BLaER1 (cell line): ENCODE data around the gene LRMDA.

Experiments
- H3K27ac ChIP-seq: shearing (Covaris generic); formaldehyde crosslinking; 2 replicates; pipeline ENCODE4 v1.8.1; 2022
- H3K27me3 ChIP-seq: shearing (Covaris generic); formaldehyde crosslinking; 2 replicates; pipeline ENCODE4 v1.8.1; 2022
- H3K36me3 ChIP-seq: shearing (Covaris generic); formaldehyde crosslinking; 2 replicates; pipeline ENCODE4 v1.8.1; 2022
- H3K4me1 ChIP-seq: shearing (Covaris generic); formaldehyde crosslinking; 2 replicates; pipeline ENCODE4 v1.8.1; 2022
- H3K4me2 ChIP-seq: shearing (Covaris generic); formaldehyde crosslinking; 2 replicates; pipeline ENCODE4 v1.8.1; 2022
- H3K4me3 ChIP-seq: shearing (Covaris generic); formaldehyde crosslinking; 2 replicates; pipeline ENCODE4 v1.8.1; 2022
- H3K9ac ChIP-seq: shearing (Covaris generic); formaldehyde crosslinking; 2 replicates; pipeline ENCODE4 v1.8.1; 2022
- H3K9me3 ChIP-seq: shearing (Covaris generic); formaldehyde crosslinking; 2 replicates; pipeline ENCODE4 v1.8.1; 2022
- H4K20me1 ChIP-seq: shearing (Covaris generic); formaldehyde crosslinking; 2 replicates; pipeline ENCODE4 v1.8.1; 2022
- Cebpa-rat ChIP-seq: shearing (Covaris generic); IDR thresholded peaks from 2 replicates; pipeline ENCODE4 v1.8.1; 2022

The LRMDA gene

GRCh38 chr10:75987616-75988015 is 556.2 kb downstream of the LRMDA start:
- Histone ChIP-seq H3K27me3 (no peaks in the 10 kb centered on the region), H3K4me2 (no peak overlapping the region), H4K20me1 (no peaks in the 10 kb centered on the region), H3K36me3 (no peaks in the 10 kb centered on the region), H3K9me3 (no peaks in the 10 kb centered on the region), H3K27ac (no peak overlapping the region), H3K4me3 (no peak overlapping the region), H3K4me1 (no peaks in the 10 kb centered on the region), H3K9ac (no peak overlapping the region)
- no peak for TF ChIP-seq Cebpa-rat

GRCh38 chr10:75994357-75995040 is 563.1 kb downstream of the LRMDA start:
- H3K4me3 ChIP-seq = no peak overlapping the region
- no peak overlapping the region for H3K9ac ChIP-seq
- no peak overlapping the region for H3K4me2 ChIP-seq
- H3K27me3 ChIP-seq = no peaks in the 10 kb centered on the region
- no peak for TF ChIP-seq Cebpa-rat
- H3K27ac ChIP-seq = no peak overlapping the region
- no peaks in the 10 kb centered on the region for H3K9me3 ChIP-seq
- H4K20me1 ChIP-seq = no peaks in the 10 kb centered on the region
- H3K36me3 ChIP-seq = no peaks in the 10 kb centered on the region
- H3K4me1 ChIP-seq = no peaks in the 10 kb centered on the region

- Histone ChIP-seq H3K9ac (no peak overlapping the region), H3K4me1 (no peaks in the 10 kb centered on the region), H4K20me1 (no peaks in the 10 kb centered on the region), H3K4me2 (no peak overlapping the region), H3K27me3 (no peaks in the 10 kb centered on the region), H3K4me3 (no peak overlapping the region), H3K9me3 (no peaks in the 10 kb centered on the region), H3K27ac (no peak overlapping the region), H3K36me3 (no peaks in the 10 kb centered on the region)
- no peak for TF ChIP-seq Cebpa-rat
Observed at GRCh38 chr10:75995041-75995430, 563.6 kb downstream of the LRMDA start.

GRCh38 chr10:75995720-75996119 is 564.3 kb downstream of the LRMDA start:
- no peak overlapping the region for H3K9ac ChIP-seq
- TF ChIP-seq Cebpa-rat = no peak

DNA sequence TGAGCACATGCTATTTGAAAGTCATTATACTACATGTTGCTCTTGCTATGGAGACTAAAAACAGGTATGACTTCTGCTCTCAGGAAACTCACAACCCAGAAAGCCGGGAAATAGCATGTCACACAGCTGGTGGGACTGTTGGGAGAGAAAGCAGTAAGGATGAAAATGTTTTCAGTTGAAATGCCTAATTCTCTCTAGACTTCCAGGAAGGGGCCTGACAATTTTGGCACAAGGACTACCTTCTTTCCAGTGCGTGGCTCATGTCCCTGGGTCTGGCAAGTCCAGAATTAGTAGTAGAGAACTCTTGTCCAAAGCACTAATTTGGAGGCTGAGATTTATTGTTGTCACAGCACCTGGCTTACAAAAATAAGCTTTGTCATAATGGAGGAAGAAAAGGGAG is 567.6 kb downstream of the LRMDA start:
- Histone ChIP-seq H3K27ac (no peak overlapping the region), H4K20me1 (no peaks in the 10 kb centered on the region), H3K36me3 (no peaks in the 10 kb centered on the region), H3K4me2 (no peak overlapping the region), H3K9me3 (no peaks in the 10 kb centered on the region), H3K4me1 (no peaks in the 10 kb centered on the region), H3K27me3 (no peaks in the 10 kb centered on the region), H3K9ac (no peak overlapping the region), H3K4me3 (no peak overlapping the region)
- TF ChIP-seq Cebpa-rat = no peak

More at GRCh38 chr10:75995720-75996119, 564.3 kb downstream of the LRMDA start:
- Histone ChIP-seq H3K4me2 (no peak overlapping the region), H3K4me1 (no peaks in the 10 kb centered on the region), H4K20me1 (no peaks in the 10 kb centered on the region), H3K9me3 (no peaks in the 10 kb centered on the region), H3K27me3 (no peaks in the 10 kb centered on the region), H3K27ac (no peak overlapping the region), H3K4me3 (no peak overlapping the region), H3K36me3 (no peaks in the 10 kb centered on the region)

- no peak for TF ChIP-seq Cebpa-rat
- no peaks in the 10 kb centered on the region for H3K36me3 ChIP-seq
- no peak overlapping the region for H3K4me2 ChIP-seq
- H3K27ac ChIP-seq = no peak overlapping the region
- H3K4me1 ChIP-seq = no peaks in the 10 kb centered on the region
- H4K20me1 ChIP-seq = no peaks in the 10 kb centered on the region
- H3K9ac ChIP-seq = no peak overlapping the region
- no peak overlapping the region for H3K4me3 ChIP-seq
- H3K9me3 ChIP-seq = no peaks in the 10 kb centered on the region
- H3K27me3 ChIP-seq = no peaks in the 10 kb centered on the region
Observed at GRCh38 chr10:75999515-76000209, 568.2 kb downstream of the LRMDA start.

DNA sequence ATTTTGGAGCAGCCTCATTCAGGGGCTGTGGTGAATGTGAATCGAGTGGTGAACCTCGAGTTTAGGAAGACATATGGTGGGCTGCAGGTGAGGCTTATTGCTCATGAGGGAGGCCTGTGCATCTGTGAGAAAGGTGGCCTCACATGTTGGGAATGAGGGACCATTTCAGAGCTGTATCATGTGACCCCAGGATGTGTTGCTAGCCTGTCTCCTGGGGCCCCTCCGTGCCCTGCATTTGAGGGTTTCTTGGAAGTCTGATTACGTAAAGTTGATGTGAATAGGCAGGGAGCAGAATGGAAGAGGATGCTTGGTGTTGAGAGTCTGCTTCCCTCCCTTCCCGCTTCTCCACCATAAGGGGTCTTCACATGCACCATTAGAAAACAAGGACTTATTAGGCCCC is 569.1 kb downstream of the LRMDA start:
- no peak overlapping the region for H3K9ac ChIP-seq
- H4K20me1 ChIP-seq = no peaks in the 10 kb centered on the region
- no peaks in the 10 kb centered on the region for H3K4me1 ChIP-seq
- H3K27ac ChIP-seq = no peak overlapping the region
- H3K4me3 ChIP-seq = no peak overlapping the region
- no peaks in the 10 kb centered on the region for H3K36me3 ChIP-seq
- no peaks in the 10 kb centered on the region for H3K27me3 ChIP-seq
- no peaks in the 10 kb centered on the region for H3K9me3 ChIP-seq
- no peak overlapping the region for H3K4me2 ChIP-seq
- no peak for TF ChIP-seq Cebpa-rat

DNA sequence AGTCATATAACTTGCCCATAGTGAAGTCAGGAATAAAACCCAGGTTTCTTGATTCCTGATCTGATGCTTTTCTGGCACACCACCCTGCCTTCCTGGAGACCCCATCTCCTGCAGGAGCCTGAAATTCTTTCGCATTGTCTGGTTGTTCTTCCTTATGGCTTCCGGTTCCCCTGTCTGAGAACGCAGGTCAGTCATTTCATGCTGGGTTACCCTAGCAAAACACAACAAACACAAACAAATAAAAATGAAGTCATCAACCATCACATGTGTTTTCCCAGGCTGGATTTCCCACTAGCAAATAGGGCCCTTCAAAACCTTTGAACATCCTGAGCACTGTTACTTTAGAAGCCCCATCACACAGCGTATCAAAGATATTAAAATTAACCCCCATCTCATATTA is 569.6 kb downstream of the LRMDA start:
- H4K20me1 ChIP-seq = no peaks in the 10 kb centered on the region
- H3K9ac ChIP-seq = no peak overlapping the region
- H3K27ac ChIP-seq = no peak overlapping the region
- TF ChIP-seq Cebpa-rat = no peak
- no peaks in the 10 kb centered on the region for H3K27me3 ChIP-seq
- H3K36me3 ChIP-seq = no peaks in the 10 kb centered on the region
- no peaks in the 10 kb centered on the region for H3K4me1 ChIP-seq
- H3K4me2 ChIP-seq = no peak overlapping the region
- no peaks in the 10 kb centered on the region for H3K9me3 ChIP-seq
- no peak overlapping the region for H3K4me3 ChIP-seq

DNA sequence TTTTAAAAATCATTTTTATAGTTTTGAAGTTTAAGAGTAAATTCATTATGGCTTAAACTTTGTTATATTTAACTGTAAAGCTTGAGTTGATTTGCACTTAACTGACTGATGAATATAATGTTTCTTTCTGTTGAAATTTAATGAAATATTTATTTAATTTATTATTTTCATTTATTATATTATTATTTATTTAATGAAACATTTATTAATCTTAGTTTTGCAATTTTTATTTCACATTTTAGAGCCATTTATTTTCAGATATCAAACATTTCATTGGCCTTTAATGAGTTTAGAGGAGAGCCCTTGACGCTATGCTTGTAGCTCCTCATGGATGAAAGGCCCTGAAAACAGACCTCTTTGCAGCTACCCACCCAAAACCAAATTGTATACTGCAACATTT is 570.0 kb downstream of the LRMDA start:
- no peaks in the 10 kb centered on the region for H3K27me3 ChIP-seq
- H3K4me3 ChIP-seq = no peak overlapping the region
- H3K36me3 ChIP-seq = no peaks in the 10 kb centered on the region
- no peak overlapping the region for H3K9ac ChIP-seq
- no peak overlapping the region for H3K4me2 ChIP-seq
- no peaks in the 10 kb centered on the region for H3K9me3 ChIP-seq
- H4K20me1 ChIP-seq = no peaks in the 10 kb centered on the region
- no peak overlapping the region for H3K27ac ChIP-seq
- no peak for TF ChIP-seq Cebpa-rat
- H3K4me1 ChIP-seq = no peaks in the 10 kb centered on the region

DNA sequence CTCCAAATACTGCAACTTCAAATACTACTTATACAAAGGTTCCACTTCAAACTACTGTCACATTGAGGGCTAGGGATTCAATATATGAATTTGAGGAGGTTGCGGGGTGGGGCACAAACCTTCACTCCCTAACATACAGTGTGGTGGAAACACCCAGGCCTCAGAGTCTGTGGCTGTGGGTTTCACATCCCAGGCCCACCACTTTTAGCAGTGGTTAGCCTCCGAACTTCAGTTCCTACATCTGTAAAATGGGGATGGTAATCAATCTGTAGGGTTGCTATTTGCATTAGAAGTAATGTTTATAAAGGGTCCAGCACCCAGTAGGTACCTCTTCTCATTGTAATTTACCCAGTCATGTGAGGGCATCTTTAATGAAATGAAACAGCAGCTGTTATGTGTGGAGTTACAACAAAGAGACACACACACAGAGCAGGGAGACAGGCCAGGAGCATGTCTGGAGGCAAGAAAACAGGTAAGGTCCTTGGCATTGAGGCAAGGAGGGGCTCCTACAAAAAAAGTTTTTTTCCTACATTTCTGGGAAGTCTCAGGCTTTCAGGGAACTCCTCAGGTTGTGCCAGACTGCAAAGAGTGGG is 570.9 kb downstream of the LRMDA start:
- H3K4me2 ChIP-seq = no peak overlapping the region
- no peak overlapping the region for H3K4me3 ChIP-seq
- H3K4me1 ChIP-seq = no peaks in the 10 kb centered on the region
- no peak for TF ChIP-seq Cebpa-rat
- no peak overlapping the region for H3K27ac ChIP-seq
- H3K36me3 ChIP-seq = no peaks in the 10 kb centered on the region
- no peaks in the 10 kb centered on the region for H4K20me1 ChIP-seq
- H3K27me3 ChIP-seq = no peaks in the 10 kb centered on the region
- H3K9ac ChIP-seq = no peak overlapping the region
- H3K9me3 ChIP-seq = no peaks in the 10 kb centered on the region
